Liver (tissue), 9 donors: Measurements from ENCODE around the gene NLGN4X. TPM values are rescaled to one million over a fixed set of nuclear protein-coding genes. Genes with fewer than 3 reads are reported as not detected.

Experiments
- DNase-seq: peaks from one replicate; pipeline ENCODE4 v3.0.0-alpha.2; 2017; ENCODE audit warnings: low spot score
- H3K27ac ChIP-seq, 2 donors: one replicate each; pipeline ENCODE4 v1.7.0; 2013; ENCODE audit warnings: inconsistent platforms in 2 of 2, low read length in 2 of 2, control low read depth in 1 of 2, low read depth in 1 of 2, mild to moderate bottlenecking in 1 of 2
- H3K27me3 ChIP-seq, 4 donors: one replicate each; pipeline versions ENCODE4 v1.6.1 to v1.7.0; 2013; ENCODE audit warnings: low read length in 3 of 4, inconsistent platforms in 1 of 4, mild to moderate bottlenecking in 1 of 4, moderate library complexity in 1 of 4; ENCODE audit not compliant: control insufficient read depth in 4 of 4, insufficient read depth in 4 of 4
- H3K36me3 ChIP-seq, 4 donors: one replicate each; pipeline versions ENCODE4 v1.6.1 to v1.7.0; 2013; ENCODE audit warnings: low read length in 3 of 4, mild to moderate bottlenecking in 3 of 4, low read depth in 1 of 4, moderate library complexity in 1 of 4; ENCODE audit not compliant: control insufficient read depth in 4 of 4, insufficient read depth in 3 of 4
- H3K4me1 ChIP-seq, 4 donors: one replicate each; pipeline versions ENCODE4 v1.6.1 to v1.7.0; 2013; ENCODE audit warnings: low read length in 3 of 4, mild to moderate bottlenecking in 3 of 4, moderate library complexity in 1 of 4; ENCODE audit not compliant: control insufficient read depth in 4 of 4, insufficient read depth in 4 of 4
- H3K4me3 ChIP-seq, 3 donors: one replicate each; pipeline versions ENCODE4 v1.6.1 to v1.7.0; 2013; ENCODE audit warnings: low read length in 3 of 3, control low read depth in 1 of 3, low read depth in 1 of 3, mild to moderate bottlenecking in 1 of 3
- H3K9ac ChIP-seq, 2 donors: one replicate each; pipeline ENCODE4 v1.7.0; 2013; ENCODE audit warnings: low read length in 2 of 2, mild to moderate bottlenecking in 2 of 2, moderate library complexity in 2 of 2, control low read depth in 1 of 2, low read depth in 1 of 2
- H3K9me3 ChIP-seq, 4 donors: one replicate each; pipeline versions ENCODE4 v1.6.1 to v1.7.0; 2013; ENCODE audit warnings: low read length in 3 of 4; ENCODE audit not compliant: control insufficient read depth in 4 of 4
- ATF3 ChIP-seq: IDR thresholded peaks from 2 replicates; pipeline ENCODE4 v1.6.1; 2016; ENCODE audit warnings: antibody characterized with exemption
- CTCF ChIP-seq: fragments of 150-350 bp; IDR thresholded peaks from 2 replicates; pipeline ENCODE4 v1.5.1; 2017; ENCODE audit warnings: improper control_type of control experiment, low read depth, low read length; ENCODE audit not compliant: missing input control
- EGR1 ChIP-seq, 2 donors: IDR thresholded peaks; 2 replicates each; pipeline ENCODE4 v1.6.1; 2016 to 2018; ENCODE audit warnings: antibody characterized with exemption in 2 of 2, low read depth in 2 of 2
- FOXA1 ChIP-seq: IDR thresholded peaks from 2 replicates; pipeline ENCODE4 v1.6.1; 2016; ENCODE audit warnings: antibody characterized with exemption
- GABPA ChIP-seq, 2 donors: IDR thresholded peaks in 1 of 2; conservative IDR thresholded peaks in 1 of 2; 2 replicates each; pipeline ENCODE4 v1.6.1; 2016; ENCODE audit warnings: antibody characterized with exemption in 2 of 2, mild to moderate bottlenecking in 1 of 2, moderate library complexity in 1 of 2
- HNF4A ChIP-seq, 2 donors: conservative IDR thresholded peaks; 2 replicates each; pipeline ENCODE4 v1.6.1; 2016; ENCODE audit warnings: antibody characterized with exemption in 2 of 2, mild to moderate bottlenecking in 2 of 2
- HNF4G ChIP-seq: IDR thresholded peaks from 2 replicates; pipeline ENCODE4 v1.6.1; 2016; ENCODE audit warnings: antibody characterized with exemption
- JUND ChIP-seq, 2 donors: IDR thresholded peaks; 2 replicates each; pipeline ENCODE4 v1.6.1; 2016; ENCODE audit warnings: antibody characterized with exemption in 2 of 2
- NR2F2 ChIP-seq: IDR thresholded peaks from 2 replicates; pipeline ENCODE4 v1.6.1; 2016; ENCODE audit warnings: antibody characterized with exemption
- RAD21 ChIP-seq, 2 donors: IDR thresholded peaks; 2 replicates each; pipeline ENCODE4 v1.6.1; 2016; ENCODE audit warnings: antibody characterized with exemption in 2 of 2, mild to moderate bottlenecking in 2 of 2
- REST ChIP-seq: IDR thresholded peaks from 2 replicates; pipeline ENCODE4 v1.6.1; 2016; ENCODE audit warnings: antibody characterized with exemption, mild to moderate bottlenecking
- RXRA ChIP-seq, 2 donors: IDR thresholded peaks; 2 replicates each; pipeline ENCODE4 v1.6.1; 2017 to 2018; ENCODE audit warnings: antibody characterized with exemption in 2 of 2, mild to moderate bottlenecking in 1 of 2
- SP1 ChIP-seq: IDR thresholded peaks from 2 replicates; pipeline ENCODE4 v1.6.1; 2018; ENCODE audit warnings: antibody characterized with exemption, mild to moderate bottlenecking
- TAF1 ChIP-seq: conservative IDR thresholded peaks from 2 replicates; pipeline ENCODE4 v1.6.1; 2016; ENCODE audit warnings: antibody characterized with exemption, mild to moderate bottlenecking
- polyA plus RNA-seq, 2 donors: library from polyadenylated mRNA; stranded (reverse) in 1 of 2; unstranded in 1 of 2; fragments of 200-250 nt in 1 of 2; fragments of >200 nt in 1 of 2; fragmentation: Nextera tagmentation in 1 of 2; extraction: Ambion mirVana in 1 of 2; gene quantifications; one replicate each; pipeline versions ENCODE4 v1.2.1 to v1.2.3, GENCODE V29; 2013 to 2015
- total RNA-seq, 2 donors: library from RNA; depleted of rRNA; stranded (reverse); fragments of >200 nt; gene quantifications; one replicate each; pipeline ENCODE4 v1.2.3, GENCODE V29; 2014
- TF ChIP-seq, protein P1 (sequence below): IDR thresholded peaks from 2 replicates; pipeline ENCODE4 v1.6.1; 2016; ENCODE audit warnings: antibody characterized with exemption
- TF ChIP-seq, protein P2 (sequence below): IDR thresholded peaks from 2 replicates; pipeline ENCODE4 v1.6.1; 2016; ENCODE audit warnings: antibody characterized with exemption
- donor health status: healthy.
- donor health status: healthy.
- donor health status: healthy.
- donor health status: healthy.
- donor health status: healthy.

The NLGN4X gene
- total and polyA plus RNA-seq, 4 donors = 0.33 to 2.8 (median 0.93) TPM

GRCh38 chrX:6132970-6133369, 95.7 kb downstream of the NLGN4X start (continued):
- no peak for TF ChIP-seq ATF3

GRCh38 chrX:6131287-6131686, 97.4 kb downstream of the NLGN4X start:
- TF ChIP-seq RXRA (IDR thresholded peaks at IDR 0.05) (no peak), HNF4G (no peak), EGR1 (IDR thresholded peaks at IDR 0.05; ENCODE audit: low read depth in 2 of 2) (no peak), CTCF (no peak), HNF4A (conservative IDR thresholded peaks at IDR 0.05) (no peak), SP1 (no peak), RAD21 (IDR thresholded peaks at IDR 0.05) (no peak), GABPA (IDR thresholded peaks at IDR 0.05 in 1 of 2, conservative IDR thresholded peaks at IDR 0.05 in 1 of 2) (no peak), JUND (IDR thresholded peaks at IDR 0.05) (no peak), FOXA1 (no peak)
- TF ChIP-seq, protein P1, sequence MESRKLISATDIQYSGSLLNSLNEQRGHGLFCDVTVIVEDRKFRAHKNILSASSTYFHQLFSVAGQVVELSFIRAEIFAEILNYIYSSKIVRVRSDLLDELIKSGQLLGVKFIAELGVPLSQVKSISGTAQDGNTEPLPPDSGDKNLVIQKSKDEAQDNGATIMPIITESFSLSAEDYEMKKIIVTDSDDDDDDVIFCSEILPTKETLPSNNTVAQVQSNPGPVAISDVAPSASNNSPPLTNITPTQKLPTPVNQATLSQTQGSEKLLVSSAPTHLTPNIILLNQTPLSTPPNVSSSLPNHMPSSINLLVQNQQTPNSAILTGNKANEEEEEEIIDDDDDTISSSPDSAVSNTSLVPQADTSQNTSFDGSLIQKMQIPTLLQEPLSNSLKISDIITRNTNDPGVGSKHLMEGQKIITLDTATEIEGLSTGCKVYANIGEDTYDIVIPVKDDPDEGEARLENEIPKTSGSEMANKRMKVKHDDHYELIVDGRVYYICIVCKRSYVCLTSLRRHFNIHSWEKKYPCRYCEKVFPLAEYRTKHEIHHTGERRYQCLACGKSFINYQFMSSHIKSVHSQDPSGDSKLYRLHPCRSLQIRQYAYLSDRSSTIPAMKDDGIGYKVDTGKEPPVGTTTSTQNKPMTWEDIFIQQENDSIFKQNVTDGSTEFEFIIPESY = no peak
- Histone ChIP-seq H3K9ac (no peak overlapping the region), H3K4me1 (no peaks in the 10 kb centered on the region), H3K9me3 (no peaks in the 10 kb centered on the region), H3K27ac (no peak overlapping the region), H3K27me3 (no peaks in the 10 kb centered on the region), H3K36me3 (no peaks in the 10 kb centered on the region), H3K4me3 (no peak overlapping the region)
- no peak for DNase-seq

DNA sequence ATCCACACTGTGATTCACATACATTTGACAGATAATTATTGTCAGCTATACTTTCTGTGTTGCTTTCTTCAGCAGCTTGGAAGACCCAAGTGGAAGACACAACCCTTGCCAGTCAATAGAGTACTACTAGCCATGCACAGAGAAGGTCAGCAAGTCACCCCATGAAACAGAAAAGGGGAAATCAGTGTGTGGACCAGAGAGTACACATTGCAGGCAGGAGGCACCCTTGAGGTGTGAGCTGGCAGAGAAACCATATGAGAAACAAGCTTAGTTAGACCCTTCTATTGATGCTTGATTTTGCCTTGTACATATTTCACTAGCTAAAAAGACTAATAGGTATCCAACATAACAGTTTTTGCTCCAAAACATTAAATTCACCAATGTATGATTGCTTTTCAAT, 99.5 kb downstream of the NLGN4X start:
- no peaks in the 10 kb centered on the region for H3K27me3 ChIP-seq
- no peaks in the 10 kb centered on the region for H3K4me1 ChIP-seq
- TF ChIP-seq FOXA1 = no peak
- no peak for TF ChIP-seq TAF1
- TF ChIP-seq GABPA (IDR thresholded peaks at IDR 0.05 in 1 of 2, conservative IDR thresholded peaks at IDR 0.05 in 1 of 2) = no peak
- TF ChIP-seq HNF4G = no peak
- TF ChIP-seq ATF3 = no peak
- no peak for TF ChIP-seq HNF4A (conservative IDR thresholded peaks at IDR 0.05)
- no peak for TF ChIP-seq CTCF
- TF ChIP-seq EGR1 (IDR thresholded peaks at IDR 0.05; ENCODE audit: low read depth in 2 of 2) = no peak
- no peak for TF ChIP-seq NR2F2
- no peak for TF ChIP-seq REST
- TF ChIP-seq, protein P2, sequence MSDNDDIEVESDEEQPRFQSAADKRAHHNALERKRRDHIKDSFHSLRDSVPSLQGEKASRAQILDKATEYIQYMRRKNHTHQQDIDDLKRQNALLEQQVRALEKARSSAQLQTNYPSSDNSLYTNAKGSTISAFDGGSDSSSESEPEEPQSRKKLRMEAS = no peak
- no peak for DNase-seq
- no peaks in the 10 kb centered on the region for H3K36me3 ChIP-seq
- no peak overlapping the region for H3K4me3 ChIP-seq
- H3K9me3 ChIP-seq = no peaks in the 10 kb centered on the region
- no peak overlapping the region for H3K9ac ChIP-seq
- H3K27ac ChIP-seq = no peak overlapping the region
